ENCODE results near the gene DBX1.

The DBX1 gene

DNA sequence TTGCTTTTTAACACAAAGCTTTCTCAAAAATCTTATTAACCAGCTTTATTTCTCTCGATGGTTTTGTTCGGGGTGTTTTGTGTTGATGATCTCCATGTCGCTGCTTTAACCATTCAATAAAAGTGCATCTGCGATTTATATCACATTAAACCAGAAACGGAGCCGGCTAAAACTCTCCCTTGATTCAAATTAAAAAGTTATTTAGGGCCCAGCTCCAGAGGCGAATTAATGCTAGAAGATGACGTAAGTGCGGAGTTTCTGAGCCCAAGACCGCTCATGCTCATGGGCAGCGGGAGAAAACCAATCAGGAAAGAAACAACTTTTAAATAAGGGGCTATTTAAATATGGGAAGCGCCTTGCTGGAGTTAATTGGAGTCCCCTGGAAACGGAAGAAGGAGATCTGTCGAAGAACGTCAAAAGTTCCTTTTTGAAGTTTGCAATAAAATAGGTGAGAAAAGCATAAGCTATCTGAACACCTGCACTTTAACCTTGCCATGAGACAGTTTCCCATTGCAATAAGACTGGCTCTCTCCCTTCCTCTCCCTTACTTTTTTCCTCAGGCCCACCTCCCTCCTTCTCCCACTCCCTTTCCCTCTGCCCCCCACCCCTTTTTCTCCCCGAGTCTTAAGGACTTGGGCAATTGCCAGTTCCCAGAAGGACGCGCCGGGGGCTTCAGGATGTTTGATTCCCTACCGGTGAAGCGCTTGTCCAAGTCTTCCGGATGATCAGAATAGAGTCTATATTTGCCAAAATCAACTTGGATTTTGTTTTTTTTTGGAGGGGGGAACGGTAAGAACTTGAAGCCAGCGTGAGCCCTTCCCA lies 1.9 kb upstream of the DBX1 start:
- H3K4me3 ChIP-seq (ENCODE audit: control insufficient read depth, low read depth, low read length) = no peak overlapping the region
- no peak for DNase-seq (ENCODE audit: low read depth)
- TF ChIP-seq, protein P1, sequence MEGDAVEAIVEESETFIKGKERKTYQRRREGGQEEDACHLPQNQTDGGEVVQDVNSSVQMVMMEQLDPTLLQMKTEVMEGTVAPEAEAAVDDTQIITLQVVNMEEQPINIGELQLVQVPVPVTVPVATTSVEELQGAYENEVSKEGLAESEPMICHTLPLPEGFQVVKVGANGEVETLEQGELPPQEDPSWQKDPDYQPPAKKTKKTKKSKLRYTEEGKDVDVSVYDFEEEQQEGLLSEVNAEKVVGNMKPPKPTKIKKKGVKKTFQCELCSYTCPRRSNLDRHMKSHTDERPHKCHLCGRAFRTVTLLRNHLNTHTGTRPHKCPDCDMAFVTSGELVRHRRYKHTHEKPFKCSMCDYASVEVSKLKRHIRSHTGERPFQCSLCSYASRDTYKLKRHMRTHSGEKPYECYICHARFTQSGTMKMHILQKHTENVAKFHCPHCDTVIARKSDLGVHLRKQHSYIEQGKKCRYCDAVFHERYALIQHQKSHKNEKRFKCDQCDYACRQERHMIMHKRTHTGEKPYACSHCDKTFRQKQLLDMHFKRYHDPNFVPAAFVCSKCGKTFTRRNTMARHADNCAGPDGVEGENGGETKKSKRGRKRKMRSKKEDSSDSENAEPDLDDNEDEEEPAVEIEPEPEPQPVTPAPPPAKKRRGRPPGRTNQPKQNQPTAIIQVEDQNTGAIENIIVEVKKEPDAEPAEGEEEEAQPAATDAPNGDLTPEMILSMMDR (IDR thresholded peaks at IDR 0.05; ENCODE audit: control insufficient read depth, insufficient read depth, low read depth, low read length, missing control alignments) = no peak

DNA sequence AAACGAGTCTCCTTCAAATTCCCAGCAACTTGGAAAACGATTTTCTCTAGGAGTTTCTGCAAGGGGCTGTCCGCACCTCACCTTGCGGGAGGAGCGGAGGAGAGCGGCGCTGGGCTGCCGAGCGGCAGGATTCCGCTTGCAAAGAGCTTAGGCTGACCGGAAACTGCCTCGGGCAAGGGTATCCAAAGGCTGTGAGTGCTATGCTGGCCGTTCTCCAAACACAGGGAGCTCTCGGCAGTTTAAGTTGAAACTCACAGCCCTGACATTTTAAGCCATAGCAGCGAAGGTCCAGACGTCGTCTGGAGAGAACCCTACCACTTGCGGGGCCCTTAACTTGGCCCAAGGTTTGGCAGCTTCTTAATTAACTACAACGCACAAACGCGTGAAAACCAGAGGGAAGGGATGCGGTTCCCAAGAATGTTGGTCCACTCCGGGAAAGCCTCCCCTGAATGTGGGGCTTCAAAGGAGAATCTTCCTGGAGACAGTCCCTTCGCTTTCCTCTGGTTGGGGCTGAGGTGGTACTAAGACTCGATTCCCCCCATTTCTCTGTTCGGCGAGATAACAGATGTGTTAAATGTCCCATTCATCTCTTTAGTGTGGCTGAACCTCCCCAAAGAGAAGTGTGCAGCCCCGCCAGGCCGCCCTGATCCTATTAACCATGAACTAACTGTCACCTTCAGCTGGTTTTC lies 1.1 kb upstream of the DBX1 start:
- no peak for DNase-seq (ENCODE audit: low read depth)
- H3K4me3 ChIP-seq (ENCODE audit: control insufficient read depth, low read depth, low read length) = no peak overlapping the region
- TF ChIP-seq, protein P1 (IDR thresholded peaks at IDR 0.05; ENCODE audit: control insufficient read depth, insufficient read depth, low read depth, low read length, missing control alignments) = no peak

DNA sequence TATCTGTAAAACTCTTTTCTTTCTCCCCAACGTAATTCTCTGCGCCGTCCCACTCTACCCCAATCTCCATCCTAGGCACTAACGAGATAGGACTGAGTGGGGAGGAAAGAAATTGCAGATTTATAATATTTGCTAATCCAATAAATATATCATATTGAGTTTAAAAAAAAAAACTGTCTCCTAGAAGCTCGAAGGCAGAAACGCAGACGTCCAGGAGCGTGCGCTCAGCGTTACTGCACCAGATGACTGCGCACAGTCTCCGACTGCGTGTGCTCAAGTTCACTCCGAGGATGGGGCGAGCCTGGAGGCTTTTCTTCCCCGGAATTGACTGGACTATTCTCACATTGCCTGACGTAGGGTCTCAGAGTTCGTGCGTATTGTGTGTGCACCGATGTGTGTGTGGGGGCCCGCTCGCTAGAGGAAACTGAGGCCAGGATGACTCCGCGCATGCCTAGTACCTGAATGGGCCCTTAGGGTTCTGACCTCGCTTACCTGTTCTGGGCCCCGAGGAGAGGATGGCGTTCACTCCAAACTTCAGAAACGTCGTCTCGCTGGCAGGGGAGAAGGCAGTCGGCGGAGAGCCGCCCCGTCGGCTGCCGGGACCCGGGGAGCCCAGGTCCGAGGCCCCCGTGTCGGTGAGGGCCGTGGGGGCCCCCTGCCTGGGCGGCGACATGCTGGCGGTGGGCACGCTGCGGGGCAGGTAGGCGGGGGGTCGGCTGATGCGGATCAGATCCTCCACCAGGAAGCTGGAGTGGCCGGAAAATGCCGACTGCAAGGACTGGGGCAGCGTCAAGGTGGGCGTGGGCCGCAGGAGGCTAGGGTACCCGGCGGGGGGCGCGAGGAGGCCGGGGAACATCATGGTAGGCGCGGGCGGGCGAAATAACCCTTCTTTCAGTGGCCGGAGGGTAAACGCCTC lies 551 bp downstream of the DBX1 start:
- no peak for DNase-seq (ENCODE audit: low read depth)
- TF ChIP-seq, protein P1 (IDR thresholded peaks at IDR 0.05; ENCODE audit: control insufficient read depth, insufficient read depth, low read depth, low read length, missing control alignments) = no peak
- H3K4me3 ChIP-seq (ENCODE audit: control insufficient read depth, low read depth, low read length) = no peak overlapping the region

DNA sequence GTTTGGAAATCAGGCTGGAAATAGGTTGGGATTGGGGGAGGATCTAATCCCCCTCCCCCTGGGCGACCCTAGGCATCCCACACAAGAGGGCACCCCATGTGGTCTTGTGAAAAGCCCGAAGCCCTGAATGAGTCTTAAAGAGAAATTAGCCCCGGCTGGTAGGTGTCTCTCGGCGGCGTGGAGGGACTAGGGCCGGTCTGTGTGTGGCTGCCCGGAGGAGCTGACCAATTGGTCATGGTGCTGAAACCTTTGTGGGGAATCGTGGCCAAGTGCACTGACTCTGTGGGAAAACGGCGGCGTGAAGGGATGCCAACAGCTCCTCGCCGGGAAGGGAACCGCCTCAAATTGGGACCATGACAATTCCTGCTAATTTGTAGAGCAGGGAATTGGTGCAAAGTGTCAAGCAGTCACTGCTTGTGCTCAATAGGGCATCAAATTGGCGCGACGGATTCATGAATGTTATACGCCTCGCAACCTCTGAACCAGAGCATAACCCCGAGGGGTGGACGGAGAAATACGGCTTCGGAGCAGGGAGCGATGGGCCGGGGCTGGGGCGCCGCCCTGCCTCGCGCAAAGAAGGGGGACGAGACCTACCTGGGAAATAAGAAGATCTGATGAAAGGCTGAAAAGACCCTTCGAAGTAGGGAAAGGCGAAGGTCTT lies 1.5 kb downstream of the DBX1 start:
- H3K4me3 ChIP-seq (ENCODE audit: control insufficient read depth, low read depth, low read length) = no peak overlapping the region
- DNase-seq (ENCODE audit: low read depth) = peak; percentile 4
- TF ChIP-seq, protein P1 (IDR thresholded peaks at IDR 0.05; ENCODE audit: control insufficient read depth, insufficient read depth, low read depth, low read length, missing control alignments) = no peak

DNA sequence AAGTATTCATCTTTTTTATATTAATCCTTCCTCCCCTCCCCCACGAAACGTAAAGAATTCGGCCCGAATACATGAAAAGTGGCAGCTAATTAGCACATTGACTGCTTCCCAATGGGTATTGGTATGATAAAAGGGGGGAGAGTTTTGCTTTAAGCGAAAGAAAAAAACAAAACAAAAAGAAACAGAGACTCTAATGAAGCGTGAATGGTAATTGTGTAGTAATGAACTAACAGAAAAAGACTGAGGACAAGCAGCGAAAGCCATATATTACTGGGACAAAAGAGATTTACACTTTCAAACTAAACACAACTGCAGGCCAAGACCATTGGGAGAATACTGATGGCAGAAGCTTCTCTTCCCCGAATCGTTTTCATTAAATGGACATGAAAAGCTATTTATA lies 2.5 kb downstream of the DBX1 start:
- no peak overlapping the region for H3K4me3 ChIP-seq (ENCODE audit: control insufficient read depth, low read depth, low read length)
- TF ChIP-seq, protein P1 (IDR thresholded peaks at IDR 0.05; ENCODE audit: control insufficient read depth, insufficient read depth, low read depth, low read length, missing control alignments) = no peak
- DNase-seq (ENCODE audit: low read depth) = no peak

Data from AG09309 (cell line).